HepG2 (cell line): ENCODE measurements around the gene ALB. TPM values are rescaled to one million over a fixed set of nuclear protein-coding genes. Genes with fewer than 3 reads are reported as not detected.

ENCODE experiments used
- CREB3 ChIP-seq: sonication (generic); formaldehyde crosslinking; IDR thresholded peaks from 2 replicates; pipeline ENCODE4 v1.5.0; 2020; ENCODE audit warnings: missing genetic modification reagents
- DPF2 ChIP-seq: sonication (generic); formaldehyde crosslinking; IDR thresholded peaks from 2 replicates; pipeline ENCODE4 v1.4.0; 2020; ENCODE audit warnings: mild to moderate bottlenecking, low read depth, missing genetic modification reagents, borderline replicate concordance
- ETS1 ChIP-seq: sonication (generic); formaldehyde crosslinking; IDR thresholded peaks from 2 replicates; pipeline ENCODE4 v1.4.0; 2020; ENCODE audit warnings: missing genetic modification reagents
- IRX3 ChIP-seq: sonication (generic); formaldehyde crosslinking; IDR thresholded peaks from 2 replicates; pipeline ENCODE4 v1.8.1; 2023; ENCODE audit warnings: mild to moderate bottlenecking, low read depth, missing genetic modification reagents, borderline replicate concordance
- PAF1 ChIP-seq: IDR thresholded peaks from 2 replicates; pipeline ENCODE4 v1.6.1; 2016; ENCODE audit warnings: missing genetic modification reagents, missing compliant biosample characterization
- PRDM10 ChIP-seq: sonication (generic); formaldehyde crosslinking; IDR thresholded peaks from 2 replicates; pipeline ENCODE4 v1.4.0; 2020; ENCODE audit warnings: low read depth, missing genetic modification reagents
- SMAD3 ChIP-seq: sonication (generic); formaldehyde crosslinking; IDR thresholded peaks from 2 replicates; pipeline ENCODE4 v1.4.0; 2020; ENCODE audit warnings: missing genetic modification reagents
- ZBTB40 ChIP-seq, 2 experiments: fragments of 450-650 bp in 1 of 2; sonication (generic) in 1 of 2; formaldehyde crosslinking in 1 of 2; IDR thresholded peaks; 2 replicates each; pipeline versions ENCODE4 v1.6.1 to v1.8.0; 2016 to 2022; ENCODE audit warnings: antibody characterized with exemption in 1 of 2, mild to moderate bottlenecking in 1 of 2, missing genetic modification reagents in 1 of 2
- ZNF101 ChIP-seq: sonication (generic); formaldehyde crosslinking; IDR thresholded peaks from 2 replicates; pipeline ENCODE4 v1.4.0; 2020; ENCODE audit warnings: mild to moderate bottlenecking, low read depth, missing genetic modification reagents, borderline replicate concordance
- ZNF530 ChIP-seq: sonication (generic); formaldehyde crosslinking; IDR thresholded peaks from 2 replicates; pipeline ENCODE4 v1.5.0; 2020; ENCODE audit warnings: low read depth, mild to moderate bottlenecking, missing genetic modification reagents
- ZNF790 ChIP-seq: sonication (generic); formaldehyde crosslinking; IDR thresholded peaks from 2 replicates; pipeline ENCODE4 v1.8.0; 2022; ENCODE audit warnings: missing genetic modification reagents, mild to moderate bottlenecking, borderline replicate concordance
- ZNF800 ChIP-seq: sonication (generic); formaldehyde crosslinking; IDR thresholded peaks from 2 replicates; pipeline ENCODE4 v1.4.0; 2020; ENCODE audit warnings: missing genetic modification reagents
- polyA plus RNA-seq, 8 experiments: library from polyadenylated mRNA; depleted of rRNA in 3 of 8; stranded (reverse) in 7 of 8; unstranded in 1 of 8; fragments of >200 nt; fragmentation: Illumina TruSeq in 4 of 8; extraction: Trizol in 4 of 8; gene quantifications; 2 replicates each; pipeline versions ENCODE4 v1.2.1 to v1.2.3, GENCODE V29; 2011 to 2016; ENCODE audit warnings: low read depth in 4 of 8, missing spikeins in 1 of 8, mixed read lengths in 1 of 8; ENCODE audit not compliant: insufficient read depth in 1 of 8
- total RNA-seq, 5 experiments: library from RNA; depleted of rRNA; stranded (reverse); fragments of >200 nt; fragmentation: Illumina TruSeq; extraction: Trizol; gene quantifications; 2 replicates each; pipeline ENCODE4 v1.2.3, GENCODE V29; 2016; ENCODE audit warnings: low read depth in 1 of 5

Gene ALB
- total and polyA plus RNA-seq, 2 of the 13 experiments (the other 11 are each of a cell fraction or from before 2014, with no cell fraction given), result 22,259 to 22,625 TPM

- no peak for TF ChIP-seq PRDM10
- no peak for TF ChIP-seq ZBTB40 (IDR thresholded peaks at IDR 0.05)
- no peak for TF ChIP-seq ZBTB40 (CRISPR knock-in tag; IDR thresholded peaks at IDR 0.05)
- no peak for TF ChIP-seq ZNF790 (CRISPR knock-in tag)
- no peak for TF ChIP-seq ETS1
- TF ChIP-seq ZNF530 (CRISPR knock-in tag), result no peak
- TF ChIP-seq IRX3 (CRISPR knock-in tag), result no peak
- TF ChIP-seq CREB3, result no peak
- TF ChIP-seq SMAD3 (CRISPR knock-in tag), result peak; percentile 52; the same call in 1 of the 2 replicates
- no peak for TF ChIP-seq DPF2
- no peak for TF ChIP-seq ZNF101 (CRISPR knock-in tag)
- TF ChIP-seq PAF1, result no peak
- no peak for TF ChIP-seq ZNF800 (CRISPR knock-in tag)
Measured at GRCh38 chr4:73434311-73434710, 30.2 kb downstream of the ALB start (continued).
